Measurements from ENCODE around the gene UQCC5.

The UQCC5 gene

GRCh38 chr3:52561028-52561747, 24.8 kb downstream of the UQCC5 start:
- FAIRE-seq (no peak), DNase-seq (ENCODE audit: insufficient read length, low spot score) (no peak)
- TF ChIP-seq POLR2A (IDR thresholded peaks at IDR 0.05; ENCODE audit: low read depth, low read length) = no peak
- no peak for TF ChIP-seq TAF1 (IDR thresholded peaks at IDR 0.05; ENCODE audit: low read depth, low read length)
- TF ChIP-seq PAX5 (IDR thresholded peaks at IDR 0.05; ENCODE audit: insufficient read depth, low read length, severe bottlenecking) = no peak
- TF ChIP-seq POLR2AphosphoS5 (IDR thresholded peaks at IDR 0.05; ENCODE audit: low read depth, low read length) = no peak
- no peak for TF ChIP-seq SPI1 (IDR thresholded peaks at IDR 0.05; ENCODE audit: low read depth, low read length)

- DNase-seq (ENCODE audit: insufficient read length, low spot score) = no peak
- FAIRE-seq = no peak
- TF ChIP-seq PAX5 (IDR thresholded peaks at IDR 0.05; ENCODE audit: insufficient read depth, low read length, severe bottlenecking) = no peak
- TF ChIP-seq SPI1 (IDR thresholded peaks at IDR 0.05; ENCODE audit: low read depth, low read length) = no peak
- TF ChIP-seq POLR2AphosphoS5 (IDR thresholded peaks at IDR 0.05; ENCODE audit: low read depth, low read length) = no peak
- TF ChIP-seq TAF1 (IDR thresholded peaks at IDR 0.05; ENCODE audit: low read depth, low read length) = no peak
- TF ChIP-seq POLR2A (IDR thresholded peaks at IDR 0.05; ENCODE audit: low read depth, low read length) = no peak
- TF ChIP-seq POU2F2 (IDR thresholded peaks at IDR 0.05; ENCODE audit: low read depth, low read length) = no peak
Observed at GRCh38 chr3:52563984-52564383, 27.6 kb downstream of the UQCC5 start.

DNA sequence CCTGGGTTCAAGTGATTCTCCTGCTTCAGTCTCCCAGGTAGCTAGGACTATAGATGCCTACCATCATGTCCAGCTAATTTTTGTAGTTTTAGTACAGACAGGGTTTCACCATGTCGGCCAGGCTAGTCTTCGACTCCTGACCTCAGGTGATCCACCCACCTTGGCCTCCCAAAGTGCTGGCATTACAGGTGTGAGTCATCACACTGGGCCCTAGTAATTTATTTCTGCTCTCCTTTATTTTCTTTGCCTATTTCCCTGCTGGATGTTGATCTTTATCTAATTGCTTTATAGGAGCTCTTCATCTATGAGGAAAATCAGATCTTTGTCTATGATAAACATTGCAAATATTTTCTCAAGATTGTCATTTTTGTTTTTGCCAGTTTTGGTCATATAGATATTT, 31.7 kb downstream of the UQCC5 start:
- DNase-seq (ENCODE audit: insufficient read length, low spot score) (no peak), FAIRE-seq (no peak)
- TF ChIP-seq POLR2AphosphoS5 (IDR thresholded peaks at IDR 0.05; ENCODE audit: low read depth, low read length) = no peak
- no peak for TF ChIP-seq POU2F2 (IDR thresholded peaks at IDR 0.05; ENCODE audit: low read depth, low read length)
- no peak for TF ChIP-seq POLR2A (IDR thresholded peaks at IDR 0.05; ENCODE audit: low read depth, low read length)
- no peak for TF ChIP-seq SPI1 (IDR thresholded peaks at IDR 0.05; ENCODE audit: low read depth, low read length)
- TF ChIP-seq PAX5 (IDR thresholded peaks at IDR 0.05; ENCODE audit: insufficient read depth, low read length, severe bottlenecking) = no peak
- no peak for TF ChIP-seq TAF1 (IDR thresholded peaks at IDR 0.05; ENCODE audit: low read depth, low read length)

DNA sequence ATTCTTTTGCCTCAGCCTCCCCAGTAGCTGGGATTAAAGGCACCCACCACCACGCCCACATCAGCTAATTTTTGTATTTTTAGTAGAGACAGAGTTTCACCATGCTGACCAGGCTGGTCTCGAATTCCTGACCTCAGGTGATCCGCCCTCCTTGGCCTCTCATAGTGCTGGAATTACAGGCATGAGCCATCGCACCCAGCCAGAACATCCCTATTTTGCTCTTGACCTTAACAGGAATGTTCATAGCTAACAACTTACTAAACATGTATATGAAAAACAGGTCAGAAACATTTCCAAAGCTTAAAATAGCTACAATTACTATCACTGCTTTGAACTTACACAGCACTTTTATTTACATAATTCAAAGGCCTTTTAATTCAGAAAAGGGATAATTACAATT, 33.7 kb downstream of the UQCC5 start:
- no peak for FAIRE-seq
- no peak for DNase-seq (ENCODE audit: insufficient read length, low spot score)
- TF ChIP-seq POU2F2 (IDR thresholded peaks at IDR 0.05; ENCODE audit: low read depth, low read length) = no peak
- no peak for TF ChIP-seq TAF1 (IDR thresholded peaks at IDR 0.05; ENCODE audit: low read depth, low read length)
- TF ChIP-seq POLR2AphosphoS5 (IDR thresholded peaks at IDR 0.05; ENCODE audit: low read depth, low read length) = no peak
- TF ChIP-seq POLR2A (IDR thresholded peaks at IDR 0.05; ENCODE audit: low read depth, low read length) = no peak
- no peak for TF ChIP-seq PAX5 (IDR thresholded peaks at IDR 0.05; ENCODE audit: insufficient read depth, low read length, severe bottlenecking)
- TF ChIP-seq SPI1 (IDR thresholded peaks at IDR 0.05; ENCODE audit: low read depth, low read length) = no peak

DNA sequence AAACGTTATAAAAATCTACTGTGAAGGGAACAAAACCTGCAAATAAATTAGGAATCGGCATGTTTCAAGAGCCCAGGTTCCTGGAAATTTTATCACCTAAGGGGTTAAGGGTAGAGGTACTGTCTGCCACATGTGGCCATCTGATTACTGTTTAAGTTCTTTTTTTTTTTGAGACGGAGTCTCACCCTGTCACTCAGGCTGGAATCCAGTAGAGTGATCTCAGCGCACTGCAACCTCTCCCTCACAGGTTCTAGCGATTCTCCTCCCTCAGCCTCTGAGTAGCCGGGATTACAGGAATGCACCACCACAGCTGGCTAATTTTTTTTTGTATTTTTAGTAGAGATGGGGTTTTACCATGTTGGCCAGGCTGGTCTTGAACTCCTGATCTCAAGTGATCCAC, 35.8 kb downstream of the UQCC5 start:
- DNase-seq (ENCODE audit: insufficient read length, low spot score) = no peak
- FAIRE-seq = no peak
- TF ChIP-seq SPI1 (IDR thresholded peaks at IDR 0.05; ENCODE audit: low read depth, low read length) = no peak
- no peak for TF ChIP-seq POLR2A (IDR thresholded peaks at IDR 0.05; ENCODE audit: low read depth, low read length)
- TF ChIP-seq PAX5 (IDR thresholded peaks at IDR 0.05; ENCODE audit: insufficient read depth, low read length, severe bottlenecking) = no peak
- TF ChIP-seq POLR2AphosphoS5 (IDR thresholded peaks at IDR 0.05; ENCODE audit: low read depth, low read length) = no peak
- no peak for TF ChIP-seq TAF1 (IDR thresholded peaks at IDR 0.05; ENCODE audit: low read depth, low read length)
- no peak for TF ChIP-seq POU2F2 (IDR thresholded peaks at IDR 0.05; ENCODE audit: low read depth, low read length)

DNA sequence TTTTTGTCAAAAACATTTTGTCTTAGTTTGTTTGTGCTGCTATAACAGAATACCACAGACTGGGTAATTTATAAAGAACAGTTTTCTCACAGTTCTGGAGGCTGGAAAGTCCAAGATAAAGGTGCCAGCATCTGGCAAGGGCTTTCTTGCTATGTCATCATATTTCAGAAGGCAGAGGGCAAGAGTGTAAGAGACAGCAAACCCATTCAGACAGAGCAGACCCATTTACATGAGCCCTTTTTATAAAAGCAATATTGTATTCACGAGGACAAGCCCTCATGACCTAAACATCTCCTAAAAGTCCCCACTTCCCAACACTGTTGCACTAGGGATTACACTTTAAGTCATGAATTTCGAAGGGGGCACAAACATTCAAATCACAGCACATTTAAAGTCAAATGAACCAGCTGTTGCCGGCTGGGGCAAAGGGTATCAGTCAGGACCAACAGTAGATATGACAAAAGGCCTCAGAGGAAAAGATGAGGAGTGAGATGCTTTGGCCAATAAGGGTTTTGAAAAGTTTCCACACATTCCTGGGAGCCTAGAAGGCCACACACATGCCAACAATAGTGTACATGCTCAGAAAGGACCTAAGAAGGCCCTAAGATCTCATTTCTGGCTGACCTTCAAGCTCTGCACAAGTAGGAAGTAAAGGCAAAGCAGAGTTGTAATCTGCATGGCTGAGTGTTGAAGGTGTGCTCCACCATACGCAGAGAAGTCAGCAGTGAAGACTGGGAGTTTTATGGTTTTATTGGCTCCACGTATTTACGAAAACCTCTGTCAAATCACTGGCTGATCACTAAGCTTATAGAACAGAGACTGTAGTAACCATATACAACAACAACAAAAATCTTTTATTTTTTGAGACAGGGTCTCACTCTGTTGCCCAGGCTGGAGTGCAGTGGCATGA, 37.9 kb downstream of the UQCC5 start:
- TF ChIP-seq POLR2A (IDR thresholded peaks at IDR 0.05; ENCODE audit: low read depth, low read length) (no peak), TAF1 (IDR thresholded peaks at IDR 0.05; ENCODE audit: low read depth, low read length) (no peak), POLR2AphosphoS5 (IDR thresholded peaks at IDR 0.05; ENCODE audit: low read depth, low read length) (no peak)
- DNase-seq (ENCODE audit: insufficient read length, low spot score) (no peak), FAIRE-seq (no peak)
